Liver (tissue), 9 donors: ENCODE measurements around the gene BCORL1. TPM values are rescaled to one million over a fixed set of nuclear protein-coding genes. Genes with fewer than 3 reads are reported as not detected.

Experiments used
- DNase-seq: peaks from one replicate; pipeline ENCODE4 v3.0.0-alpha.2; 2017; ENCODE audit warnings: low spot score
- H3K27ac ChIP-seq, 2 donors: one replicate each; pipeline ENCODE4 v1.7.0; 2013; ENCODE audit warnings: inconsistent platforms in 2 of 2, low read length in 2 of 2, control low read depth in 1 of 2, low read depth in 1 of 2, mild to moderate bottlenecking in 1 of 2
- H3K27me3 ChIP-seq, 4 donors: one replicate each; pipeline versions ENCODE4 v1.6.1 to v1.7.0; 2013; ENCODE audit warnings: low read length in 3 of 4, inconsistent platforms in 1 of 4, mild to moderate bottlenecking in 1 of 4, moderate library complexity in 1 of 4; ENCODE audit not compliant: control insufficient read depth in 4 of 4, insufficient read depth in 4 of 4
- H3K36me3 ChIP-seq, 4 donors: one replicate each; pipeline versions ENCODE4 v1.6.1 to v1.7.0; 2013; ENCODE audit warnings: low read length in 3 of 4, mild to moderate bottlenecking in 3 of 4, low read depth in 1 of 4, moderate library complexity in 1 of 4; ENCODE audit not compliant: control insufficient read depth in 4 of 4, insufficient read depth in 3 of 4
- H3K4me1 ChIP-seq, 4 donors: one replicate each; pipeline versions ENCODE4 v1.6.1 to v1.7.0; 2013; ENCODE audit warnings: low read length in 3 of 4, mild to moderate bottlenecking in 3 of 4, moderate library complexity in 1 of 4; ENCODE audit not compliant: control insufficient read depth in 4 of 4, insufficient read depth in 4 of 4
- H3K4me3 ChIP-seq, 3 donors: one replicate each; pipeline versions ENCODE4 v1.6.1 to v1.7.0; 2013; ENCODE audit warnings: low read length in 3 of 3, control low read depth in 1 of 3, low read depth in 1 of 3, mild to moderate bottlenecking in 1 of 3
- H3K9ac ChIP-seq, 2 donors: one replicate each; pipeline ENCODE4 v1.7.0; 2013; ENCODE audit warnings: low read length in 2 of 2, mild to moderate bottlenecking in 2 of 2, moderate library complexity in 2 of 2, control low read depth in 1 of 2, low read depth in 1 of 2
- H3K9me3 ChIP-seq, 4 donors: one replicate each; pipeline versions ENCODE4 v1.6.1 to v1.7.0; 2013; ENCODE audit warnings: low read length in 3 of 4; ENCODE audit not compliant: control insufficient read depth in 4 of 4
- EGR1 ChIP-seq, 2 donors: IDR thresholded peaks; 2 replicates each; pipeline ENCODE4 v1.6.1; 2016 to 2018; ENCODE audit warnings: antibody characterized with exemption in 2 of 2, low read depth in 2 of 2
- FOXA2 ChIP-seq: IDR thresholded peaks from 2 replicates; pipeline ENCODE4 v1.6.1; 2016; ENCODE audit warnings: antibody characterized with exemption
- GABPA ChIP-seq, 2 donors: IDR thresholded peaks in 1 of 2; conservative IDR thresholded peaks in 1 of 2; 2 replicates each; pipeline ENCODE4 v1.6.1; 2016; ENCODE audit warnings: antibody characterized with exemption in 2 of 2, mild to moderate bottlenecking in 1 of 2, moderate library complexity in 1 of 2
- HNF4A ChIP-seq, 2 donors: conservative IDR thresholded peaks; 2 replicates each; pipeline ENCODE4 v1.6.1; 2016; ENCODE audit warnings: antibody characterized with exemption in 2 of 2, mild to moderate bottlenecking in 2 of 2
- HNF4G ChIP-seq: IDR thresholded peaks from 2 replicates; pipeline ENCODE4 v1.6.1; 2016; ENCODE audit warnings: antibody characterized with exemption
- NR2F2 ChIP-seq: IDR thresholded peaks from 2 replicates; pipeline ENCODE4 v1.6.1; 2016; ENCODE audit warnings: antibody characterized with exemption
- RAD21 ChIP-seq, 2 donors: IDR thresholded peaks; 2 replicates each; pipeline ENCODE4 v1.6.1; 2016; ENCODE audit warnings: antibody characterized with exemption in 2 of 2, mild to moderate bottlenecking in 2 of 2
- RXRA ChIP-seq, 2 donors: IDR thresholded peaks; 2 replicates each; pipeline ENCODE4 v1.6.1; 2017 to 2018; ENCODE audit warnings: antibody characterized with exemption in 2 of 2, mild to moderate bottlenecking in 1 of 2
- SP1 ChIP-seq: IDR thresholded peaks from 2 replicates; pipeline ENCODE4 v1.6.1; 2018; ENCODE audit warnings: antibody characterized with exemption, mild to moderate bottlenecking
- YY1 ChIP-seq: IDR thresholded peaks from 2 replicates; pipeline ENCODE4 v1.6.1; 2016; ENCODE audit warnings: antibody characterized with exemption, mild to moderate bottlenecking
- WGBS: extraction: QIAGEN DNeasy Blood & Tissue Kit; methylation state at CpG from one replicate; pipeline ENCODE4 v1.1.7; 2013; 5-methylcytosine and 5-hydroxymethylcytosine counted together
- polyA plus RNA-seq, 2 donors: library from polyadenylated mRNA; stranded (reverse) in 1 of 2; unstranded in 1 of 2; fragments of 200-250 nt in 1 of 2; fragments of >200 nt in 1 of 2; fragmentation: Nextera tagmentation in 1 of 2; extraction: Ambion mirVana in 1 of 2; gene quantifications; one replicate each; pipeline versions ENCODE4 v1.2.1 to v1.2.3, GENCODE V29; 2013 to 2015
- total RNA-seq, 2 donors: library from RNA; depleted of rRNA; stranded (reverse); fragments of >200 nt; gene quantifications; one replicate each; pipeline ENCODE4 v1.2.3, GENCODE V29; 2014
- TF ChIP-seq, protein P1 (sequence below): IDR thresholded peaks from 2 replicates; pipeline ENCODE4 v1.6.1; 2016; ENCODE audit warnings: antibody characterized with exemption
- TF ChIP-seq, protein P2 (sequence below): fragments of 150-350 bp; IDR thresholded peaks from 2 replicates; pipeline ENCODE4 v1.5.1; 2017; ENCODE audit warnings: improper control_type of control experiment, low read depth, low read length; ENCODE audit not compliant: missing input control
- TF ChIP-seq, protein P3 (sequence below): IDR thresholded peaks from 2 replicates; pipeline ENCODE4 v1.6.1; 2016; ENCODE audit warnings: antibody characterized with exemption
- TF ChIP-seq, protein P4 (sequence below): IDR thresholded peaks from 2 replicates; pipeline ENCODE4 v1.6.1; 2016; ENCODE audit warnings: antibody characterized with exemption
- TF ChIP-seq, protein P5 (sequence below): IDR thresholded peaks from 2 replicates; pipeline ENCODE4 v1.6.1; 2016; ENCODE audit warnings: antibody characterized with exemption, mild to moderate bottlenecking
- donor health status: healthy.
- donor health status: healthy.
- donor health status: healthy.
- donor health status: healthy.
- donor health status: healthy.

Gene BCORL1
- total and polyA plus RNA-seq, 4 donors: 1.7 to 5.3 (median 2.1) TPM

DNA sequence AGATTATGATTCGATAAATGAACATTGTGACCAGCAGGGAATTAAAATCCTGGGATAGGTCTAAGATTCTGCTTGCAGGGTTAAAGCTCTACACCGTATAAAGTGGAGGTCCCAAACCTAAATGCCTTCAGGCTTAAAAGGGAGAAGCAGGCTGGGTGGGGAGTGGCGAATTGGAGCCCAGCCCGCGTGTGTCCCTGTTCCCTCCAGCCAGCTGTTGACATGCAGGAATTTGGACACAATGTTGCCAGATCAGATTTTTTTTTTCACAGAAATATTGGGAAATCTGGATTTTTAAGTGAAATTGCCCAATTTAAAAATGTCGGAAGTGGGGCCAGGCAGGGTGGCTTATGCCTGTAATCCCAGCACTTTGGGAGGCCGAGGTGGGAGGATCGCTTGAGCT is 67.4 kb downstream of the BCORL1 start:
- no peak for TF ChIP-seq RXRA (IDR thresholded peaks at IDR 0.05)
- Histone ChIP-seq H3K27me3 (no peaks in the 10 kb centered on the region), H3K27ac (no peak overlapping the region), H3K4me1 (no peaks in the 10 kb centered on the region), H3K36me3 (peaks cover 3 to 40% (median 19%) of the 10 kb centered on the region in 4 donors), H3K9me3 (peaks cover 0 to 4% (median 0%) of the 10 kb centered on the region in 4 donors), H3K9ac (no peak overlapping the region), H3K4me3 (no peak overlapping the region)
- no peak for DNase-seq
- WGBS: 90% methylated on average over 8 of the region's 8 CpGs

DNA sequence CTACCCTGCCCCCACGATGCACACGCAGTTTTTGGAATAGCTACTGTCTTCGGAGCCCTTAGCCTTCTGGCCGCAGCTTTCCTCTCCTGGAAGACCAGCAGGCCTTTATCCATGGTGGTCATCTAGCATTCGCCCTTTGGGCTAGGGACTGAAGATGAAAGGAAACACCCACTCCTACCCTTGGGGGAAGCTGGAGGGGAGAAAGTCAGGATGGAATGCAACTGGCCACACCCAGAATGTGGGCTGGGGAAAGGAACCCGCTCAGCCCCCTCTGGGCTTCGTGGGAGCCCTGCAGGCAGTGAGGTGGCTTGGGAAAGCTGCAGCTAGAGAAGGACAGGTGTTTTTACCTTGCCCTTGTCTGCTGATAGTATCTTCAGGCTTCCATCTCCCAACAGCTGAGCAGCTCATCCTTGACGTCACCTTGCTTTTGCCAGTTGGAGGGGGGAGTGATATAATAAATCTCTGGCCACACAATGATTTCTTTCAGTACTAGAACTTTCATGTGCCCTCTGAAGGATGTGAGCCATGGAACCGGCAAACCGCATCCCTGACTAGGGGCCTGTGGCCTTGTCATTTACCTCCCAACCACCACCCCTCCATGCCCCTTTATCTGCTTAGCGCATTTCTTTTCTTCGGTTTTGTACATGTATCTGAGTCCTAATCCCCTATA is 68.9 kb downstream of the BCORL1 start:
- DNase-seq: no peak
- H3K4me1 ChIP-seq: no peaks in the 10 kb centered on the region
- H3K9me3 ChIP-seq: peaks cover 0 to 4% (median 0%) of the 10 kb centered on the region in 4 donors
- peaks cover 3 to 38% (median 19%) of the 10 kb centered on the region in 4 donors for H3K36me3 ChIP-seq
- no peak overlapping the region for H3K4me3 ChIP-seq
- no peak overlapping the region for H3K27ac ChIP-seq
- H3K9ac ChIP-seq: no peak overlapping the region
- no peaks in the 10 kb centered on the region for H3K27me3 ChIP-seq
- no peak for TF ChIP-seq RXRA (IDR thresholded peaks at IDR 0.05)
- 96% methylated on average over 12 of the region's 12 CpGs for WGBS

DNA sequence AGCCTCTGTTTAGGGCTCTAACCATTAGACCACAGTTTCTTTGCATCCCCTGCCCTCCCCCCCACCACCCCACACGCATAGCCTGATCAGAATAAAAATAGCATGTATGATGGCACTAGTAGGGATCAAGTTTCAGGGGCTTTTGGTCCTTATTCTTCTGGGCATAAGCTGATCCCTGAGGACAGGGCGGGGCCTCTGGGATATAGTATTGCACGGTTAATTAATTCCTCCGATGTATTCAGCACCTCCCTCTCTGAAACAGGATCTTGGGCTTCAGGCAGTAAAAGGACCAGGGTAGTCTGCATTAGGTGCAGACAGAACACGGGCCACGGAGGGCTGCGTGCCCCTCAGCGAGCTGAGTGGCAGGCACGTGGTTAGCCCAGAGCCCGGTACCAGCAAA is 70.8 kb downstream of the BCORL1 start:
- TF ChIP-seq YY1: no peak
- TF ChIP-seq, protein P1, sequence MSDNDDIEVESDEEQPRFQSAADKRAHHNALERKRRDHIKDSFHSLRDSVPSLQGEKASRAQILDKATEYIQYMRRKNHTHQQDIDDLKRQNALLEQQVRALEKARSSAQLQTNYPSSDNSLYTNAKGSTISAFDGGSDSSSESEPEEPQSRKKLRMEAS: no peak
- TF ChIP-seq RXRA (IDR thresholded peaks at IDR 0.05): no peak
- TF ChIP-seq EGR1 (IDR thresholded peaks at IDR 0.05; ENCODE audit: low read depth in 2 of 2): no peak
- no peak for TF ChIP-seq RAD21 (IDR thresholded peaks at IDR 0.05)
- TF ChIP-seq, protein P2, sequence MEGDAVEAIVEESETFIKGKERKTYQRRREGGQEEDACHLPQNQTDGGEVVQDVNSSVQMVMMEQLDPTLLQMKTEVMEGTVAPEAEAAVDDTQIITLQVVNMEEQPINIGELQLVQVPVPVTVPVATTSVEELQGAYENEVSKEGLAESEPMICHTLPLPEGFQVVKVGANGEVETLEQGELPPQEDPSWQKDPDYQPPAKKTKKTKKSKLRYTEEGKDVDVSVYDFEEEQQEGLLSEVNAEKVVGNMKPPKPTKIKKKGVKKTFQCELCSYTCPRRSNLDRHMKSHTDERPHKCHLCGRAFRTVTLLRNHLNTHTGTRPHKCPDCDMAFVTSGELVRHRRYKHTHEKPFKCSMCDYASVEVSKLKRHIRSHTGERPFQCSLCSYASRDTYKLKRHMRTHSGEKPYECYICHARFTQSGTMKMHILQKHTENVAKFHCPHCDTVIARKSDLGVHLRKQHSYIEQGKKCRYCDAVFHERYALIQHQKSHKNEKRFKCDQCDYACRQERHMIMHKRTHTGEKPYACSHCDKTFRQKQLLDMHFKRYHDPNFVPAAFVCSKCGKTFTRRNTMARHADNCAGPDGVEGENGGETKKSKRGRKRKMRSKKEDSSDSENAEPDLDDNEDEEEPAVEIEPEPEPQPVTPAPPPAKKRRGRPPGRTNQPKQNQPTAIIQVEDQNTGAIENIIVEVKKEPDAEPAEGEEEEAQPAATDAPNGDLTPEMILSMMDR: no peak
- TF ChIP-seq HNF4G: no peak
- no peak for TF ChIP-seq NR2F2
- no peak for TF ChIP-seq FOXA2
- TF ChIP-seq, protein P3, sequence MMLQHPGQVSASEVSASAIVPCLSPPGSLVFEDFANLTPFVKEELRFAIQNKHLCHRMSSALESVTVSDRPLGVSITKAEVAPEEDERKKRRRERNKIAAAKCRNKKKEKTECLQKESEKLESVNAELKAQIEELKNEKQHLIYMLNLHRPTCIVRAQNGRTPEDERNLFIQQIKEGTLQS: no peak
- no peak for TF ChIP-seq HNF4A (conservative IDR thresholded peaks at IDR 0.05)
- TF ChIP-seq GABPA (IDR thresholded peaks at IDR 0.05 in 1 of 2, conservative IDR thresholded peaks at IDR 0.05 in 1 of 2): no peak
- no peak for TF ChIP-seq SP1
- TF ChIP-seq, protein P4, sequence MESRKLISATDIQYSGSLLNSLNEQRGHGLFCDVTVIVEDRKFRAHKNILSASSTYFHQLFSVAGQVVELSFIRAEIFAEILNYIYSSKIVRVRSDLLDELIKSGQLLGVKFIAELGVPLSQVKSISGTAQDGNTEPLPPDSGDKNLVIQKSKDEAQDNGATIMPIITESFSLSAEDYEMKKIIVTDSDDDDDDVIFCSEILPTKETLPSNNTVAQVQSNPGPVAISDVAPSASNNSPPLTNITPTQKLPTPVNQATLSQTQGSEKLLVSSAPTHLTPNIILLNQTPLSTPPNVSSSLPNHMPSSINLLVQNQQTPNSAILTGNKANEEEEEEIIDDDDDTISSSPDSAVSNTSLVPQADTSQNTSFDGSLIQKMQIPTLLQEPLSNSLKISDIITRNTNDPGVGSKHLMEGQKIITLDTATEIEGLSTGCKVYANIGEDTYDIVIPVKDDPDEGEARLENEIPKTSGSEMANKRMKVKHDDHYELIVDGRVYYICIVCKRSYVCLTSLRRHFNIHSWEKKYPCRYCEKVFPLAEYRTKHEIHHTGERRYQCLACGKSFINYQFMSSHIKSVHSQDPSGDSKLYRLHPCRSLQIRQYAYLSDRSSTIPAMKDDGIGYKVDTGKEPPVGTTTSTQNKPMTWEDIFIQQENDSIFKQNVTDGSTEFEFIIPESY: no peak
- TF ChIP-seq, protein P5, sequence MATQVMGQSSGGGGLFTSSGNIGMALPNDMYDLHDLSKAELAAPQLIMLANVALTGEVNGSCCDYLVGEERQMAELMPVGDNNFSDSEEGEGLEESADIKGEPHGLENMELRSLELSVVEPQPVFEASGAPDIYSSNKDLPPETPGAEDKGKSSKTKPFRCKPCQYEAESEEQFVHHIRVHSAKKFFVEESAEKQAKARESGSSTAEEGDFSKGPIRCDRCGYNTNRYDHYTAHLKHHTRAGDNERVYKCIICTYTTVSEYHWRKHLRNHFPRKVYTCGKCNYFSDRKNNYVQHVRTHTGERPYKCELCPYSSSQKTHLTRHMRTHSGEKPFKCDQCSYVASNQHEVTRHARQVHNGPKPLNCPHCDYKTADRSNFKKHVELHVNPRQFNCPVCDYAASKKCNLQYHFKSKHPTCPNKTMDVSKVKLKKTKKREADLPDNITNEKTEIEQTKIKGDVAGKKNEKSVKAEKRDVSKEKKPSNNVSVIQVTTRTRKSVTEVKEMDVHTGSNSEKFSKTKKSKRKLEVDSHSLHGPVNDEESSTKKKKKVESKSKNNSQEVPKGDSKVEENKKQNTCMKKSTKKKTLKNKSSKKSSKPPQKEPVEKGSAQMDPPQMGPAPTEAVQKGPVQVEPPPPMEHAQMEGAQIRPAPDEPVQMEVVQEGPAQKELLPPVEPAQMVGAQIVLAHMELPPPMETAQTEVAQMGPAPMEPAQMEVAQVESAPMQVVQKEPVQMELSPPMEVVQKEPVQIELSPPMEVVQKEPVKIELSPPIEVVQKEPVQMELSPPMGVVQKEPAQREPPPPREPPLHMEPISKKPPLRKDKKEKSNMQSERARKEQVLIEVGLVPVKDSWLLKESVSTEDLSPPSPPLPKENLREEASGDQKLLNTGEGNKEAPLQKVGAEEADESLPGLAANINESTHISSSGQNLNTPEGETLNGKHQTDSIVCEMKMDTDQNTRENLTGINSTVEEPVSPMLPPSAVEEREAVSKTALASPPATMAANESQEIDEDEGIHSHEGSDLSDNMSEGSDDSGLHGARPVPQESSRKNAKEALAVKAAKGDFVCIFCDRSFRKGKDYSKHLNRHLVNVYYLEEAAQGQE: no peak
- H3K4me1 ChIP-seq: no peaks in the 10 kb centered on the region
- DNase-seq: no peak
- no peak overlapping the region for H3K27ac ChIP-seq
- peaks cover 3 to 29% (median 17%) of the 10 kb centered on the region in 4 donors for H3K36me3 ChIP-seq
- peaks cover 0 to 4% (median 0%) of the 10 kb centered on the region in 4 donors for H3K9me3 ChIP-seq
- H3K9ac ChIP-seq: no peak overlapping the region
- 94% methylated on average over 10 of the region's 10 CpGs for WGBS
- no peaks in the 10 kb centered on the region for H3K27me3 ChIP-seq
- no peak overlapping the region for H3K4me3 ChIP-seq
